Measurements from ENCODE around the gene ACBD6.
A peak's percentile ranks its signal among the peaks of the same experiment; 100 is the strongest.
"Not testable (repeated sequence)": the region's sequence is repeated elsewhere in the genome, so short reads cannot be mapped to it uniquely, and the experiment has no call there.

ACBD6 gene, protein sequence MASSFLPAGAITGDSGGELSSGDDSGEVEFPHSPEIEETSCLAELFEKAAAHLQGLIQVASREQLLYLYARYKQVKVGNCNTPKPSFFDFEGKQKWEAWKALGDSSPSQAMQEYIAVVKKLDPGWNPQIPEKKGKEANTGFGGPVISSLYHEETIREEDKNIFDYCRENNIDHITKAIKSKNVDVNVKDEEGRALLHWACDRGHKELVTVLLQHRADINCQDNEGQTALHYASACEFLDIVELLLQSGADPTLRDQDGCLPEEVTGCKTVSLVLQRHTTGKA

DNA sequence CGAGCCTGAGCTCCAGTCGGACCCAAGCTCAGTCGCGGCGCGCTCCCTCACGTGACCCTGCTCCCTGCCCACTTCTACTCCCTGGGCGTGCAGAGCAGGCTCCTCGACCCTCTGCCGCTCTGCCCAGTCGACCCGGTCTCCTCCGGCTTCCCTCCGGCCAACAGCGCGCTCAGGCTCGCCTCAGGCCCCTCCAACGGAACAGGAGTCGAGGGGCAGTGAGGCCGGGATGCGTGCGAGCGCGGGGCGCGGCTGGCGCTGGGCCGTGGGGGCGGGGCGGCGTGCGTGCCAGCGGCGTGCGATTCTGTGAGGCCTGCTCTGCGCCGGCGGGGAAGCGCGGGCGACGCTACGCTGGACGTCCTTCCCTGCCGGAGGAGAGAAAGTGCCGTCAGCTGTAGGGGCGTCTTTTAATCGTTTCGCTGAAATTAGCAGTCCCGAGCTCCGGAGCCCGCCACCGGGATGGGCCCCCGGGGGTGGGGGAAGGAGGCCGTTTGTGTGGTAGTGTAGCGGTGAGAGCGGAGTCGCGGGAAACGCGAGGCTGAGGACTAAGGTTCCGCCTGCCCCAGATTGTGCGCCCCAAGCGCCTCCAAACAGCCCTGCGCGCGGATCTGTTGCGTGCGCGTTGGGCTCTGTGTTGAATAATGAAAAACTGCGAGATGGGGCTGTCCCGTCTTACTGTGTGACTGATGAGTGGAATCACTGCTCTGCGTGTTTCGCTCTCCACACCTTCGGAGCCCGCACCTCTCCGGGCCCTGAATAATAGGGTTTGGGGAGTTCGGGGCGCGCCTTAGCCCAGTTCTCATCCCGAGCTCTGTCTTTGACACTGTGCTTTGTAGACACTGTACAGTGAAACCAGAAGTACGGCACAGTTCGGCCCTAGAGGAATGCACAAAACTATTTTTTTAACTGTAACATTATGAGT lies at the start of gene ACBD6:
Gene ACBD6 (minus strand): TSS at position 217 of the 919 bp plus-strand sequence. CDS start 311 bp downstream, outside the sequence.
- DNase-seq: peak; percentile 84

DNA sequence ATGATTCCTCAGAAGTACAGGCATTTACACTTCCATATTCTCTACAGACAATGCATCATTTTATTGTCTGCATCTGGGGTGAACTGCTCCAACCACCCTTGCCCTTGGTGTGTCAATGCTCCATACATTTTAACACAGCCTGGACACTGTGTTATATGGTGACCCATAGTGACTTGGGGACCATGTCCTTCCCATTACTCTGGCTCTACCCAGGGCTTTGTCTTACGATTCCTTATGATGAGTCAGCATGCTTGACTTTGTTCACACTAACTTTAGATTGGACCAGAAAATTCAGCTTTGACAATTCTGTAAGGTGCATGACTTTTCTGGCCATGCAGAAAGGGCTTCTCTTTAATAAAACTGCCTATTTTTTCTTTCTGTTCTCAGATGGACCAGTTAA lies 49.6 kb upstream of the ACBD6 start:
- no peak for DNase-seq

DNA sequence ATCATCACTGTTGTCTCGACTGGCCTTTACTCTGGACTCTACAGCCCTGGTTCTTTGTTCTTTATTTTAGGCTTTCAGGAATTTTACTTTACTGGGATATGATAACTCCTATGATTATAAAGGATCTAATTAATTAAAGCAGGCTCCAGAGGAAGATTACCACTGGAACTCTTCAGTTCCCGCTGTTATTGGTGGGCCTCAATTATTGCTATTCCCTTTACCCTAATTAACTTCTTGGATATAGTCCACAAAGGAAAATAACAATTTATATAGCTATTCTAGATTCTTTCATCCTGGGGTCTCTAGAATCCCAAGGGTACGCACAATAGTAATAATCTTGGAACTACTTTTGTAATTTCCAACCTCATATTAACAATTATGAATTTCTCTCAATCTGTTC lies 47.9 kb upstream of the ACBD6 start:
- DNase-seq: no peak

DNA sequence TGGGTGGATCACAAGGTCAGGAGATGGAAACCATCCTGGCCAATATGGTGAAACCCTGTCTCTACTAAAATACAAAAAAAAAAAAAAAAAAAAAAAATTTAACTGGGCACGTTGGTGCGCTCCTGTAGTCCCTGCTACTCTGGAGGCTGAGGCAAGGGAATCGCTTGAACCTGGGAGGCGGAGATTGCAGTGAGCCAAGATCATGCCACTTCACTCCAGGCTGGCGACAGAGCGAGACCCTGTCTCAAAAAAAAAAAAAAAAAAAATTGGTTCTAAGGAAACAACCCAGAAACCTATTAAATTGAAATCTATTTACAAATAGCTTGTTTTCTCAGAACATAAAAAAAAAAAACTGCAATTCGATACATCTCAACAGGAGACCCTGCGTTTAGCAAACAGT lies 47.4 kb upstream of the ACBD6 start:
- DNase-seq: not testable (repeated sequence)

DNA sequence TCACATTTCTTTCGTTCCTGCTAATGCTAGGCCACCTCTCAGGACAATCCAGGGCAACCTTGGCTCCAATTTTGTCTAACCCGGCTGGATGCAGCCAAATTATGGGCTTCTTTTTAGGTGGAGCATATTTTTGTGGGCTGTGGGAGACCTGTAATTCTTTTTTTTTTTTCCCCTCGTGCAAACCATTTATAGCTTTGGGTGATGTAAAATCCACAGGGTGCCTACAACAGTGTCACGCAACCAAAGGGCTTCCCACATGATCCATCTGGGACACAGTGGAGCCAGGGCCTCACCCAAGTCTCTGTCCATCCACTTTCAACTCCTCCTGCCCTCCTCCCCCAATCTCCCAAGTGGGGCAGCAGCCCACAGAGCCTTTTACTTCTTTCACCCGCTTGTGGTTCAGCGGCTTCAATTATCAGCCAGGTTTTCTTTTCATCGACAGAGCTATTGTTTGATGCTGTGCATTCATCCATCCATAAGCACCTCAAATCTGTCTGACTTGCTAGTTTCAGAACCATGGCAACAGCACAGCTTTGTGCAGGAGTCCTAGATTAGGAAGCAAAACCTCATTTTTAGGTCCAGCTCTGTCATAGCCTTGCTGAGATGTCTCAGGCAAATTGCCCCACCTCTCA lies 46.4 kb upstream of the ACBD6 start:
- no peak for DNase-seq

DNA sequence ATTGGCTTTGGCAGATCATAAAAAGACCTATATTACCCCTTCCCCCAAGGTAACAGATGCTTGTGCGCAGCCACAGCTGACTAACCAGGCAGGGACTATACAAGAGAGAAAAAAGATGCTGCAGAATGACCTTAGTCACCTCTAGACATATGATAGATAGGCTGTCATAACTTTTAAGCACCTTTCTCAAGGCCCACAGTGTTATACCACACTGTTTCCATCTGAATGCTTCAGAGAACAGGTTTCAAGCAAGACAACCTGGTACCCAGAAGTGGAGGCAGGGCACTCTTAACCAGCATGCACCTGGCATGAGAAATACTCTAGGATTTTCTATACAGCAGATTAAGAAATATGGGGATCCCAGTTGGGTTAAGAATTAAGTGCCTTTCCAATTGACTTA lies 43.6 kb upstream of the ACBD6 start:
- no peak for DNase-seq

DNA sequence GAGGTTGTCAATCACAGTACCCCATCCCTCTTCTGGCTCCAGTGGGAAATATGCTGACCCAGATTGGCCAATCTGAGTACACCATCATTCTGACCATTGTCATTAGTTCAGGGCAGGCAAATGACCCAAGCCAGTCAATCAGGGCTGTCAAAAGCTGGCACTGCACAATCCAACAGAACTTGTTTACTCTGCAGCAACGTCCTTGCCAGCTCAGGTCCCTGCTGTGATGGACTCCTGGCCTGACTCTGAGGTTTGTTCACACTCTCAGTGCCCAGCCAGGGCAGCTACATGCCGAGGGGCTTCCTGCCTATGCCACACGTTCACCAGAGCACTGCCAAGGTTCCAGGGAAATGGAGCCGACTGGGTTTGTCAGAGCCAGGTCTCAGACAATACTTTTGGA lies 41.7 kb upstream of the ACBD6 start:
- DNase-seq: no peak

DNA sequence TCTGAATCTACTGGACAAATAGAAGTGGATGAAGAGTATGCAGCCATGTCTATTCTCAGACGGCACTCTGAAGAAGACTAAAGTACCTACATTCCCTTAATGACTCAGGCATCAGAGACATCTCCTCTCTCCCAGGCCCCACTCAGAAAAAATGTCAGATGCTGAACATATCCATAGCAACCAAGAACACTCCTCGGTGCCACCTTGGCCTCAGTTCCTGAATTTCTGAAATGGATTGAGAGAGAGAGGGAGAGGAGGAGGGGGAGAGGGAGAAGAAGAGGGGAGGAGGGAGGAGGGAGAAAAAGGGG lies 40.4 kb upstream of the ACBD6 start:
- DNase-seq: no peak

DNA sequence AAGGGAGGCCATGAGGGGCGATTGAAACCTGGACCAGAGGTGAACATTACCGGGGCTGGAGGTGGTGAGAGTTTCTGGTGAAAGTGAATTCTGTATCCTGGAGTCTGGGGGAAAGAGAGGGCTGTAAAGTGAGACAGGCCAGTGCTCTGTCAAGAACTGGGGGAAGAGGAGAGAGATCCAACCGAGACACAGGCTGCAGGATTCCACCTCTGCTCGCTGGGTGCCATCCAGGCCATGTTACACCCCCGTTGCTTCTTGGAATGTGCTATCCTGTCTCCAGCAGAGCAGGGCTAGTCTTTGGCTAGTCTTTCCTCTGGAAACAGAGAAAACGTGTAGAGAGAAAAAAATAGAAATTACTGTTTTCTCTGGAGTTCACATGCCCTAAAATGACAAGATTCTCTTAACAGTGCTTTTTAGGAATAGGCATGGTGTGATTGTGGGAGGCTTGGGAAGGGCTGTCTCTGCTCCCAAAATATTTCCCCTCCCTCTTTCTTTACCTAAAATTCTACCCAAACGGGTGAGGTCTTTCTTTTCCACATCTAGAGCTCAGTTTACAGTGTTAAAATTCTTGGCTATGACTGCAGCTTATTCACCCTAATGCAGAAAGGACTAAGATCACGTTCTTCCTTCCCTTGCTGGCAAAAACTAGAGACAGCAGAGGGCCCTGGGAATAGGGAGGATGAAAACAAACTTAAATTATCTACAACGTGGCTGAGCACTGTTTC lies 39.9 kb upstream of the ACBD6 start:
- no peak for DNase-seq

DNA sequence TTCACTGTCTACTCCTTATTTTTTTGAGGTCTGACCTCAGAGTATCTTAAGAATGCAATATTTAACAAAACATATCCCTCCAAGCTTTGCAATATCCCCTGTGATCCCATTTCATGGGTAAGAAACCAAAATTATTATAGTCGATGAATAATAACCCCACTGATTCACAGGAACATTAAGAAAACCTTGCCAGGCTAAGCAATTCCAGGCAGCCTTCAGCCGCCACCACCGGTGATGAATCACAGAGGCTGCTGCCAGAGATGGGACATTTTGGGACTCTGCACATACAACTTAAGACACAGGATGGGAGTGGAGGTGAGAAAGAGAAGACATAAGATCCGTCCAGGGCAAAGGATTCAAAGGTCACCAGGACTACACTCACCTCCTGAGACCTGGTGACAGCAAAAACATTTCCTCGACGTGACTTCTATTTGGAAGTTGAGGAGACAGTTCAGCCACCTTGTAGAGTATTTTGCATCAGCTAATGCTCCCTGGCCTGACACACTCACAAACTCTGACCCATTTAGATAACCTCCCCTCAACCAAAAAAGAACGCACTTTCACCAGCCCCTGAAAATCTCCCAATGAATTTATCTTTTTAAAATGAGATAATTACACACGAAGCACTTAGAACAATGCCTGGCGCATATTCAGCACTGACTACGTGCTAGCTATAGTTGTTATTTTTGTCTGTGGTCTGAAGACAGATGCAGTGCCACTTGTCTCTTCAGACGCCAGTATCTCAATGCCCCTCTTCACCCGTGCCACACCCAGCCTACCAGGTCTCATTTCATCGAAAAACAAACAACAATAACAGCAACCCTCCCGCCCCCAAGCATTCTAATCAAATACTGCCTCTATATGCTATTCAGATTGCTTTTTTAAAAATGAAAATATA lies 38.6 kb upstream of the ACBD6 start:
- no peak for DNase-seq

DNA sequence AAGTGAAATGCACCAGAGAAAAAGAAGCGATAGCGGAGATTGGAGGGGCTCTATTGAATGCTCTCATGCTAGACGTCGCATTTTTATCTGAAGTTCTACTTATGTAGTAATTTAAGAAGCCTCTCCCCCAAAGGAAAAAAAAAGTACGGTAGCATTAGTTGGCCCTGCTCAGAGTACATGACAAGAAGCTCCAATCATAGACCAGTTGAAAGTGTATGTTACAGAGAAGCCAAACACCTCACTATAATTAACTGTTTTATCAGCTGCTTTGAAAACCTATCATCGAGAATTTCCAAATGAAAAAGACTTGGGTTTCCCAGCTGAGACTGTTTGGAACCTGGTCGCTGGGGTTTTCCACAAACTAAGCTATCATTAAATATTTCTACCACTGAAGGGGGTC lies 36.8 kb upstream of the ACBD6 start:
- no peak for DNase-seq

DNA sequence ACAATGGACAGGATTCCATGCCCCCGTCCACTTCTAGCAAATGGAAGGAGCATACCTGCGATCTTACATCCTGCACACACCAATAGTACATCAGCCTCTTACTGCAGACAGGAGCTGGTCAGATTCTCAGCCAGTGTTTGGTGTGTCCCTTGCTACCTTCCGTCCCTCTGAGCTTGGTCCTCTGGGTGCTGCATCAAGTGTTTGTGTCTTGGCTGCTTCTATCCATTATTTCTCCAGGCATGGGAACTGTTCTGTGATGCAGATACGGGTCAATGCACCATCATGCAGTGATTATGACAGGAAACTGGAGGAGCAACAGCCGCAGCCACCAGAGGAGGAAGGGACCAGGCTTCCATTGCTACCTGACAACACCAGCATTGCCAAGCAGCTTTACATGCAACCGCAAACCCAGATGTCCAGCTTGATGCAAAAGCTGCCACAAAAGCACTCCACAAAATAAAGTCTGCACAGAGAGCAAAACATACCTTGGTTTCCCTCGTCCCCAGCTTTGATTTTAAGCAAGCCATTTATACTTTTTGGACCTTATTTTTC lies 34.5 kb upstream of the ACBD6 start:
- DNase-seq: no peak

DNA sequence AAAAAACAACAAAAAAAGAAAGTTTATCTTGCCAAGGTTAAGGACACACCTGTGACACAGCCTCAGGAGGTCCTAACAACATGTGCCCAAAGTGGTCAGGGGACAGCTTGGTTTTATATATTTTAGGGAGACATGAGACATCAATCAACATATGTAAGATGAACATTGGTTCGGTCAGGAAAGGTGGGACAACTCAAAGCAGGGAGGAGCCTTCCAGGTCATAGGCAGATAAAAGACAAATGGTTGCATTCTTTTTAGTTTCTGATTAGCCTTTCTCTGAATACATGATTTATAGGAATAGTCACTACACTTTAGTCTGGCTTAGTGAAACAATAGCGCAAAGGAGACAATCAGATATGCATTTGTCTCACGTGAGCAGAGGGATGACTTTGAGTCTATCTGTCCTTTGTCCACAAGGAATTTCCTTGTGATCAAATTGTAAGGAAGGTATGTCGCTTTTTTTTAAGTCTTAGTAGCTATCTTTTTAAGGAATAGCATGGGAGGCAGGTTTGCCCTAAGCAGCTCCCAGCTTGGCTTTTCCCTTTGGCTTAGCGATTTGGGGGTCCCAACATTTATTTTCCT lies 33.1 kb upstream of the ACBD6 start:
- no peak for DNase-seq

DNA sequence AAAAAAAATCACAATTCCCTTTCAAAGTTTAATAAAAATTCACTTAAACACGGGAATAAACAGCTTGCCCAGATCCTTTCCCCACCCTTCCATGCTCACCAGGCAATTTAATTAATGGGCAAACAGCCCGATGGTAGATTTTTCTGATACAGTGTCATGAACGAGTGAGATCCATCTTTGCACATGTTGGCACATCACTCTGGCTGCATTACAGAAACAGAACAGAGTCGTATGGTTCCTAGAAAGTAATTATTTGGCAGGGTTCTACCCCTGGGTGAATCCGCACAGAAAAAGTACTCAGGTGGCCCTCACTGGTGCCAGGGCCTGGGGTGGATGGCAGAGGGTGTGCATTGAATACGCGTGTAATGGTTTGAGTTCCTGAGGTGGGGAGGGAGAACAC lies 31.8 kb upstream of the ACBD6 start:
- DNase-seq: no peak

DNA sequence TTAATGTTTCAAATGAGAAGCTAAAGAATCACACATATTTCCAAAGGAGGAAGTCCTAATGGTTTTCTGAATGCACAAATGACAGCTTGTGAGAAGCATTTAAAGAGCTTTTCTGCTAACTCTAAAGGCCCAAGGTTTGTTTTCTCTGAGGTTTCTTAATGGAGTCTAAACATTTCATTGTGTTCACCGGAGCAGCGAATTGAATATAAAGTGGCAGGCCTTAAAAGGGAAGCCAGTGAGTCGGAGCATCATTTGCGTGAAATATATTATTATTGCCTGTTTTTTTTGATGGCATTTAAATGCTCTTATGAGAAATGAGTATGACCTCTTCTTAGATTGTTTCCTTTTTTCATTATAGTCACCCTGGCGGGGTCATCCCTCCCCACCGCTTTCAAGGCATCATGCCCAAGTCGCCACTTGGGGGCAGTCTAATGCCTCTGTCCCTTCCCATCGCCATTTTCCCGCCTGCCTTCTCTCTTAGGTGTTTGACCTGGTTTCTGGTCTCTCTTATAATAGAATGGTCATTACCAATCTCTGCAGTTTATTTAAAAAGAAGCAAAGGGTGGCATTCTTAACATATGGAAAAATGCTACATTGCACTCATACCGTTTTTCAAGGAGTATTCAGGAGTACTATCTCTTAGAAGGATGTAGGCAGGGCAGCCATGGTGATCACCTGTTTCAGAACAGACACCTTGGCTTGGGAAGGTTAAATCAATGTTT lies 31.1 kb upstream of the ACBD6 start:
- peak; percentile 55 for DNase-seq

DNA sequence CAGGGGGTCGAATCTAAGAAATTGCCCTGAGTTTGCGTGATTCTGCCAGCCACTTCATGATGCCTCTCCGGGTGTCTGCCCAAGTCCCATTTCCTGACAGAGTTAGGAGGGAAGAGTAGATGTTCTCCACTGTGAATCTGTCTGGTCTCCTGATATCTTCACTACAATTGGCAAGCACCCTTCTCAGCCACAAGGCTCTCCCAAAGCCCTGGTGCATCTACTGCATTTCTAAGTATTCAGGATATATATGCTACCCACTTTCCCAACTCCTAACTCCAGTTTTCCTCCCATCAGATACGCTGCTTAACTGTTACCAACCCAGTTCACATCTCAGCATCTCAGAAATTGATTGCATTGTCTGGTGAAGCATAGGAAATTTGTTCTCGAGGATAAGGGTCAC lies 30.5 kb upstream of the ACBD6 start:
- DNase-seq: no peak

DNA sequence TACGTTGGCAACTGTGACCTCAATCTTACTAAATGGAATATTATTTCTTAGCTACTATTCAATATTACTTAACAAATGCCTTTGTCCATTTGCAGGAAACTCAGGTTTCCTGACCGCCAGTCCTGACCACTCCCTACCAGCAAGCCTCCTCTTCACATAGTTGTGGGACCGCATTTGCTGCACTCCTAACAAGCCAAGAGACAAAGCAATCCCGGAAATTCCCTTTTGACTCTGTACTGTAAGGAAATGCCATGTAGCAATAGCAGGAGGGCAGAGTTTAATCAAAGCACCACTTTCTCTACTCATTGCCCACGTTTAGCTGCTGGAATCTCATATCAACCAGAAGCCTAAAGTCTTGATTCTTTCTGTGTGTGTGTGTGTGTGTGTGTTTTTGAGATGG lies 28.1 kb upstream of the ACBD6 start:
- no peak for DNase-seq

DNA sequence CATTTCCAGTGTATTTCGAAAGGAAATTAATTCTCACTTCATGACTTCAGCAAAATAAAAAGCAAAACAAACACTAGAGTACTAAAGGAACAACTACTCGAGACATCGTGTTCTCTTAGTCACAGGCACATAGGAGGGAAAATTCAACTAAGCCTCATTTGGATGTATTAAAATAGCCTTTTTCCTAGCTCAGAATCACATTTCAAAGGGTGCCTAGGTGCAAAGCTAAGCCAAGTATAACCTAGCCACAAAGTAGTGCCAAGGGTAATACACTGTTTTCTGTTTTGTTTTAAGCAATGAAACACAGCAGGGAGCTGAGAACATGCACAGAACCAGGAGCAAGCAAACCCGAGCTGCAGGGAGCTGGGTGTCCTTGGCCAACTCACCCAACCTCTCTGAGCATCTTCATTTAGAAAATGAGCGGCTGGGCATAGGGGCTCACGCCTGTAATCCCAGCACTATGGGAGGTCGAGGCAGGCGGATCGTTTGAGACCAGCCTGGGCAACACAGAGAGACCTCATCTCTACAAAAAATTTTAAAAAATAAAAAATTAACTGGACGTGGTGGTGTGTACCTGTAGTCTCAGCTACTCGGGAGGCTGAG lies 26.6 kb upstream of the ACBD6 start:
- DNase-seq: no peak

DNA sequence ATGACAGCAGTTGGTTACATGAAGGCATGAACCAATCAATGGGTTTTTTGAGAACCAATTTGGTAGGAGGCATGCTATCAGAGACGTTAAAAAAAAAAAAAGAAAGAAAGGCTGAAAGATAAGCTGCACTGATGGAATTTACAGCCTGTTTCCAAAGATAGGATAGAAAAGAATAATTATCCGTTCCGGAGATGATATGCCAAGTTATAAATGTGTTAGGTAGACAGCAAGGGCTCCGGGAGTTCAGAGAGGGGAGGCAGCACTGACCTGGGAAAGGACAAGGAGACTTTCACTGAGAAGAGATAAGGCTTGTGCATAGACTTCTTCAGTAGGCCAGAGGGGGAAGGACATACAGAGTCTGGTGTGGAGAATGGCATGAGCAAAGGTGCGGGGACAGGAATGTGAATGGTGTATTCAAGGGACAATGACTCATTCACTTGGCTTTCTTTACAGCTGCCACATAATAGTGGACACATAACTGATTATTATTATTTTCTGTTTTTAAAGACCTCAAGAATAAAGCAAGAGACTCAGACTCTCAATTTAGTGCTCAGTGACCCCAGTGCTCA lies 24.8 kb upstream of the ACBD6 start:
- DNase-seq: no peak

DNA sequence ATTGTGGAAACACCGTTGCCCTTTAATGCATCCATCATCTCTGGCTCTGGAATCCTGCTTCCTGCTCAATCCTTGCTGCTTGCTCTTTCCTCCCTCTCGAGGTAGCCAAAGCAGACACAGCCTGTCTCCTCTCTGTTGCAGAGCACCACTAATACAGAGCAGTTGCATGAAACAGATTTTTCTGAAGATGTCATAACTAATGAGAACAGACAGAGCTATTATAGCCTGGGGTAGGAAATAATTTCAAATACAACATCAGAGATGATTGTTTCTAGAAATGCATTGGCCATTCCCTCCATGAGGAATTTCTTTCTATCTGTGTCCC lies 23.3 kb upstream of the ACBD6 start:
- DNase-seq: no peak

All from activated CD4-positive, alpha-beta T cell treated with anti-CD3 and anti-CD28 coated beads, Interleukin-2, amount 50 U/mL, for 1 hour (primary cell).